ENCODE data around the gene TLCD3A.

GRCh38 chr17:787641-788221 lies 55.3 kb downstream of the TLCD3A start:
- TF ChIP-seq CTCF (IDR thresholded peaks at IDR 0.05; ENCODE audit: borderline replicate concordance, extremely low read depth, low read length, poor library complexity, severe bottlenecking), result no peak
- TF ChIP-seq EZH2 (IDR thresholded peaks at IDR 0.05; ENCODE audit: borderline replicate concordance, low read depth, low read length, severe bottlenecking), result no peak

Measured in DND-41 (cell line).